DND-41 (cell line): ENCODE measurements around the gene PLD6.

ENCODE experiments used
- ATAC-seq: fragments of 200-7000 bp; cut with Tn5 transposase; 3 replicates; pipeline ENCODE4 v1.9.1; 2021; ENCODE audit warnings: low read depth; ENCODE audit not compliant: insufficient read depth
- DNase-seq: peaks from one replicate; pipeline ENCODE4 v3.0.0-alpha.2; 2020
- H2AFZ ChIP-seq: 2 replicates; pipeline ENCODE4 v1.6.0; 2012; ENCODE audit warnings: low read depth, low read length
- H3K27ac ChIP-seq: 2 replicates; pipeline ENCODE4 v1.5.1; 2012; ENCODE audit warnings: low read length, inconsistent platforms
- H3K27me3 ChIP-seq: fragments of 200-600 bp; sonication (generic); 2 replicates; pipeline ENCODE4 v1.6.0; 2012; ENCODE audit warnings: low read length, mild to moderate bottlenecking, inconsistent platforms; ENCODE audit not compliant: insufficient read depth, poor library complexity
- H3K36me3 ChIP-seq: 2 replicates; pipeline ENCODE4 v1.5.1; 2012; ENCODE audit warnings: low read length, inconsistent platforms; ENCODE audit not compliant: insufficient read depth
- H3K4me1 ChIP-seq: 2 replicates; pipeline ENCODE4 v1.5.1; 2012; ENCODE audit warnings: mild to moderate bottlenecking, low read length; ENCODE audit not compliant: insufficient read depth
- H3K4me2 ChIP-seq: 2 replicates; pipeline ENCODE4 v1.6.0; 2012; ENCODE audit warnings: mild to moderate bottlenecking, moderate library complexity, low read length, inconsistent platforms; ENCODE audit not compliant: insufficient read depth
- H3K4me3 ChIP-seq, 2 experiments: fragments of 200-600 bp in 1 of 2; shearing (Covaris generic) in 1 of 2; 2 replicates each; pipeline ENCODE4 v1.5.1; 2012 to 2016; ENCODE audit warnings: inconsistent platforms in 2 of 2, low read length in 2 of 2, mild to moderate bottlenecking in 2 of 2, low read depth in 1 of 2, moderate library complexity in 1 of 2
- H3K79me2 ChIP-seq: 2 replicates; pipeline ENCODE4 v1.6.0; 2012; ENCODE audit warnings: low read length, inconsistent platforms; ENCODE audit not compliant: insufficient read depth
- H3K9ac ChIP-seq: 2 replicates; pipeline ENCODE4 v1.6.0; 2012; ENCODE audit warnings: low read depth, mild to moderate bottlenecking, inconsistent platforms, low read length, moderate library complexity
- H3K9me3 ChIP-seq: 2 replicates; pipeline ENCODE4 v1.5.1; 2012; ENCODE audit warnings: low read length, moderate library complexity, mild to moderate bottlenecking, inconsistent platforms; ENCODE audit not compliant: insufficient read depth, severe bottlenecking
- H4K20me1 ChIP-seq: 2 replicates; pipeline ENCODE4 v1.6.0; 2012; ENCODE audit warnings: low read length; ENCODE audit not compliant: insufficient read depth
- EZH2 ChIP-seq: IDR thresholded peaks from 3 replicates; pipeline ENCODE4 v1.6.1; 2012; ENCODE audit warnings: borderline replicate concordance, low read depth, mild to moderate bottlenecking, moderate library complexity, low read length, inconsistent platforms; ENCODE audit not compliant: severe bottlenecking
- TF ChIP-seq, protein P1 (sequence below): IDR thresholded peaks from 2 replicates; pipeline ENCODE4 v1.5.1; 2012; ENCODE audit warnings: borderline replicate concordance, low read length, moderate library complexity, mild to moderate bottlenecking; ENCODE audit not compliant: poor library complexity, severe bottlenecking; ENCODE audit errors: extremely low read depth

PLD6 gene

DNA sequence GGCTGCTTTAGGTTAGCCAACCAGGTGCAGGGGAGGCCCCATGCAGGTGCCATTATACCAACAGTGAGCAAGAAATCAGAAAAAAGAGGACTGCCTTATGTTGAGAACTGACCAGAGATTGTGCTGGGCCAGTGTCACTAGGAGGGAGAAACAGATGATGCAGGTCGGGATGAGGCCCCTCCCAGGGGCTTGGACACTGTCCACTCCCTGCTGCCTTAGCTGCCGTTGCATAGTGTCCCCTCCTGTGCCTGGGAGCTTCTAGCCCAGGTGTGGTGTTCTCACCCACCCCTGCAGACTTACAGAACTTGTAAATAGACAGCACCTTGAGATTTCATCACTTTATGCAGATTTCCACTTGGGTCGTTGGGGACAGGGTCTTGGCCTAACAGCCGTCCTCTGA lies 36.7 kb downstream of the PLD6 start:
- Histone ChIP-seq H3K4me3 (no peak overlapping the region), H3K4me1 (no peaks in the 10 kb centered on the region), H3K9me3 (no peaks in the 10 kb centered on the region), H4K20me1 (peaks cover 19% of the 10 kb centered on the region), H3K27ac (no peak overlapping the region), H3K79me2 (no peaks in the 10 kb centered on the region), H3K9ac (no peak overlapping the region), H3K27me3 (no peaks in the 10 kb centered on the region), H3K4me2 (no peak overlapping the region), H3K36me3 (peaks cover 90% of the 10 kb centered on the region), H2AFZ (no peak overlapping the region)
- TF ChIP-seq EZH2: no peak
- TF ChIP-seq, protein P1, sequence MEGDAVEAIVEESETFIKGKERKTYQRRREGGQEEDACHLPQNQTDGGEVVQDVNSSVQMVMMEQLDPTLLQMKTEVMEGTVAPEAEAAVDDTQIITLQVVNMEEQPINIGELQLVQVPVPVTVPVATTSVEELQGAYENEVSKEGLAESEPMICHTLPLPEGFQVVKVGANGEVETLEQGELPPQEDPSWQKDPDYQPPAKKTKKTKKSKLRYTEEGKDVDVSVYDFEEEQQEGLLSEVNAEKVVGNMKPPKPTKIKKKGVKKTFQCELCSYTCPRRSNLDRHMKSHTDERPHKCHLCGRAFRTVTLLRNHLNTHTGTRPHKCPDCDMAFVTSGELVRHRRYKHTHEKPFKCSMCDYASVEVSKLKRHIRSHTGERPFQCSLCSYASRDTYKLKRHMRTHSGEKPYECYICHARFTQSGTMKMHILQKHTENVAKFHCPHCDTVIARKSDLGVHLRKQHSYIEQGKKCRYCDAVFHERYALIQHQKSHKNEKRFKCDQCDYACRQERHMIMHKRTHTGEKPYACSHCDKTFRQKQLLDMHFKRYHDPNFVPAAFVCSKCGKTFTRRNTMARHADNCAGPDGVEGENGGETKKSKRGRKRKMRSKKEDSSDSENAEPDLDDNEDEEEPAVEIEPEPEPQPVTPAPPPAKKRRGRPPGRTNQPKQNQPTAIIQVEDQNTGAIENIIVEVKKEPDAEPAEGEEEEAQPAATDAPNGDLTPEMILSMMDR: no peak
- ATAC-seq (no peak), DNase-seq (no peak)

DNA sequence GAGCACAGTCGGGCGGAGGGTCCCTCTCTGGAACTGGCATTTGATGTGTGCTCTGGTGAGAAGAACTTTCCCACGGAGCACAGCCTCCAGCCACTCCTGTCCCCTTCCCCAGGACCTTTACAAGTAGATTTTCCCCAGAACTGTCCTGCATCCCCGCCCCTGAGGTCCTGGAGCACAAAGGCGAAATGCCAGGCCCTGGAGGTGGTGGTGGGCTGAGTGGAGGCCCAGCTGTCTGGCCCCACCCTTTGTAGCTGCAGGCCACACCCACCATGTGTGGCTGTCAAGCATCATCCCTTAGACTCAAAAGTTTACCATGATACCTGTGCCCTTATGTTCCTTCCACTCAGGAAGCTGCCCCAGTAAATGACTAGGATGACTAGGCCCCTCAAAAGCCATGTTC lies 37.7 kb downstream of the PLD6 start:
- DNase-seq (no peak), ATAC-seq (no peak)
- Histone ChIP-seq H3K4me3 (no peak overlapping the region), H3K79me2 (no peaks in the 10 kb centered on the region), H3K36me3 (peaks cover 89% of the 10 kb centered on the region), H4K20me1 (peaks cover 19% of the 10 kb centered on the region), H3K4me2 (no peak overlapping the region), H2AFZ (no peak overlapping the region), H3K27ac (no peak overlapping the region), H3K9me3 (no peaks in the 10 kb centered on the region), H3K9ac (no peak overlapping the region), H3K4me1 (no peaks in the 10 kb centered on the region), H3K27me3 (no peaks in the 10 kb centered on the region)
- TF ChIP-seq EZH2: no peak
- TF ChIP-seq, protein P1: no peak

DNA sequence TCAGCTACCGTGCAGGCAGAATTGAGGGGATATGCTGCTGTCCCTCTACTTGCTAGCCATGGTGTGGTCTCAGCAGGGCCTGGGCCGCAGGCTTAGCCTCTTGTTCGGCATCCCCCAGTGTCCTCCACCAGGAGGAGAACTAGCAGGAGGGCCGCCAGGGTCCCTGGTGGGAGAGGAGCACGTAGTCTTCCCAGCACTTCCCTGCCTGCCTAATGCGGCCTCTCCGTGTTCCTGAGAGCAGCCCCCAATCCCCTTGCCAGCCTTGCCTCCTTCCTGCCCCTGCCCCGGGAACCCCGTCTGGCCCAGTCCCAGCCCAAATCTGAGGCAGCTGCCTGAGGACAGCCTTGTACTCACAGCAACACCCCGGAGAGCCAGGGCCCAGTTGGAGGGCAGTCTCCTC lies 38.1 kb downstream of the PLD6 start:
- H3K4me1 ChIP-seq: no peaks in the 10 kb centered on the region
- peaks cover 19% of the 10 kb centered on the region for H4K20me1 ChIP-seq
- H3K36me3 ChIP-seq: peaks cover 89% of the 10 kb centered on the region

More for the DNA sequence above, 38.1 kb downstream of the PLD6 start:
- Histone ChIP-seq H3K27me3 (no peaks in the 10 kb centered on the region), H3K27ac (no peak overlapping the region), H3K4me2 (no peak overlapping the region), H3K79me2 (no peaks in the 10 kb centered on the region), H2AFZ (no peak overlapping the region), H3K9me3 (no peaks in the 10 kb centered on the region), H3K4me3 (no peak overlapping the region), H3K9ac (no peak overlapping the region)
- DNase-seq: no peak
- TF ChIP-seq, protein P1: no peak
- TF ChIP-seq EZH2: no peak
- no peak for ATAC-seq
